LNCAP (cell line): ENCODE measurements around the gene PBX1.

Source experiments
- CTCF ChIP-seq: fragments of 450-650 bp; IDR thresholded peaks from 2 replicates; pipeline ENCODE4 v1.5.1; 2017; ENCODE audit warnings: mild to moderate bottlenecking

PBX1 gene

GRCh38 chr1:164756741-164757140, 197.8 kb downstream of the PBX1 start:
- TF ChIP-seq CTCF: no peak

- no peak for TF ChIP-seq CTCF
Measured at GRCh38 chr1:164757625-164758024, 198.6 kb downstream of the PBX1 start.

- no peak for TF ChIP-seq CTCF
Measured at GRCh38 chr1:164759144-164759920, 200.3 kb downstream of the PBX1 start.

GRCh38 chr1:164759979-164760469, 201.0 kb downstream of the PBX1 start:
- no peak for TF ChIP-seq CTCF

GRCh38 chr1:164760569-164760968, 201.6 kb downstream of the PBX1 start:
- TF ChIP-seq CTCF: no peak

GRCh38 chr1:164761009-164761408, 202.0 kb downstream of the PBX1 start:
- no peak for TF ChIP-seq CTCF

GRCh38 chr1:164763098-164763497, 204.1 kb downstream of the PBX1 start:
- TF ChIP-seq CTCF: no peak

GRCh38 chr1:164764333-164764732, 205.3 kb downstream of the PBX1 start:
- no peak for TF ChIP-seq CTCF
